PC-9 (cell line): ENCODE data around the gene CELSR2.

Source experiments
- CTCF ChIP-seq: fragments of 200-600 bp; sonication (generic); conservative IDR thresholded peaks from 2 replicates; pipeline ENCODE4 v1.6.1; 2017; ENCODE audit warnings: mixed run types, antibody characterized with exemption, mild to moderate bottlenecking, moderate library complexity
- EZH2 ChIP-seq: fragments of 200-600 bp; sonication (generic); IDR thresholded peaks from 2 replicates; pipeline ENCODE4 v1.8.0; 2017; ENCODE audit warnings: antibody characterized with exemption, low read depth

DNA sequence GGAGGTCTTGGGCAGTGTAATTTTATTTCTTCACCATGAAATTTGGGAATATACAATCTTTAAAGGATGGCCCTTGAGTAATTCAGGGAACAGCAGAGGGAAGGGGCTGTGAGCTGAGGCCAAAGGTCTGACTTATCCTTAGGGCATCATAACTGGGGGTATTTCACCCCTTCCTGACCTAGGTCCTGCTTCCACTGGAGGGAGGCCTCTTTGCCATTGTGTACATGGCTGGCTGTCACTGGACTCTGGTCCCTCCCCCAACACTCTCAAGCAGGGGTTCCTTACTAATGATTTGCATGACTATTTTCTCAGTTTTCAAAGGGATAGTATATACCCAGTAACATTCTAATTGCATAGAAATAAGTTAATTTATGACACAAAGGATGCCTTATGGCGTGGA, 40.8 kb downstream of the CELSR2 start:
- TF ChIP-seq CTCF, result no peak
- no peak for TF ChIP-seq EZH2
